Measurements from ENCODE around the gene GALNT17.
A peak's percentile ranks its signal among the peaks of the same experiment; 100 is the strongest.
"Not testable (repeated sequence)": the region's sequence is repeated elsewhere in the genome, so short reads cannot be mapped to it uniquely, and the experiment has no call there.

The GALNT17 gene

GRCh38 chr7:71705217-71705616 lies 573.3 kb downstream of the GALNT17 start:
- DNase-seq = no peak

- no peak for DNase-seq
Observed at GRCh38 chr7:71705901-71706596, 574.1 kb downstream of the GALNT17 start.

GRCh38 chr7:71706597-71706975 lies 574.6 kb downstream of the GALNT17 start:
- no peak for DNase-seq

GRCh38 chr7:71707041-71707440 lies 575.1 kb downstream of the GALNT17 start:
- DNase-seq = no peak

GRCh38 chr7:71708710-71709109 lies 576.8 kb downstream of the GALNT17 start:
- DNase-seq = no peak

GRCh38 chr7:71710442-71710841 lies 578.5 kb downstream of the GALNT17 start:
- no peak for DNase-seq

- no peak for DNase-seq
Observed at GRCh38 chr7:71712653-71713180, 580.8 kb downstream of the GALNT17 start.

GRCh38 chr7:71716690-71717089 lies 584.7 kb downstream of the GALNT17 start:
- no peak for DNase-seq

- DNase-seq = no peak
Observed at GRCh38 chr7:71718563-71718962, 586.6 kb downstream of the GALNT17 start.

- DNase-seq = no peak
Observed at GRCh38 chr7:71721742-71722141, 589.8 kb downstream of the GALNT17 start.

- no peak for DNase-seq
Observed at GRCh38 chr7:71723859-71724258, 591.9 kb downstream of the GALNT17 start.

- no peak for DNase-seq
Observed at GRCh38 chr7:71727347-71727746, 595.4 kb downstream of the GALNT17 start.

GRCh38 chr7:71731740-71732139 lies 599.8 kb downstream of the GALNT17 start:
- DNase-seq = no peak

GRCh38 chr7:71733107-71733870 lies 601.3 kb downstream of the GALNT17 start:
- DNase-seq = peak; percentile 76 to 94 (median 90)

GRCh38 chr7:71735961-71736556 lies 604.1 kb downstream of the GALNT17 start:
- peak; percentile 73 to 81 (median 81) for DNase-seq

- not testable (repeated sequence) for DNase-seq
Observed at GRCh38 chr7:71737931-71738540, 606.1 kb downstream of the GALNT17 start.

GRCh38 chr7:71739520-71740173 lies 607.7 kb downstream of the GALNT17 start:
- no peak for DNase-seq

- no peak for DNase-seq
Observed at GRCh38 chr7:71740174-71740560, 608.2 kb downstream of the GALNT17 start.

GRCh38 chr7:71746006-71746405 lies 614.1 kb downstream of the GALNT17 start:
- no peak for DNase-seq

GRCh38 chr7:71750290-71750689 lies 618.3 kb downstream of the GALNT17 start:
- DNase-seq = no peak

GRCh38 chr7:71752171-71752935 lies 620.4 kb downstream of the GALNT17 start:
- DNase-seq = peak; percentile 49 to 84 (median 74)

GRCh38 chr7:71753236-71753635 lies 621.3 kb downstream of the GALNT17 start:
- DNase-seq = no peak

Data from suppressor macrophage (primary cell).